Progenitor cell of endocrine pancreas (in vitro differentiated cells): Measurements from ENCODE around the gene NWD2. TPM values are rescaled to one million over a fixed set of nuclear protein-coding genes. Genes with fewer than 3 reads are reported as not detected.

ENCODE experiments used
- DNase-seq: peaks from one replicate; pipeline ENCODE4 v3.0.0; 2021; ENCODE audit warnings: low spot score; ENCODE audit not compliant: unreplicated experiment
- H3K27ac Mint-ChIP-seq: 2 replicates; pipeline ENCODE4 v1.8.0; 2021; ENCODE audit warnings: mild to moderate bottlenecking, moderate library complexity, mixed read lengths
- H3K27me3 Mint-ChIP-seq: 2 replicates; pipeline ENCODE4 v1.8.0; 2021; ENCODE audit warnings: mixed read lengths
- H3K36me3 Mint-ChIP-seq: 2 replicates; pipeline ENCODE4 v1.8.0; 2022; ENCODE audit warnings: mixed read lengths; ENCODE audit not compliant: insufficient read depth
- H3K4me1 Mint-ChIP-seq: 2 replicates; pipeline ENCODE4 v1.8.0; 2021; ENCODE audit warnings: low read depth, mixed read lengths
- H3K4me3 Mint-ChIP-seq: 2 replicates; pipeline ENCODE4 v1.8.0; 2021; ENCODE audit warnings: low read depth, mild to moderate bottlenecking, moderate library complexity, mixed read lengths
- H3K9me3 Mint-ChIP-seq: 2 replicates; pipeline ENCODE4 v1.8.0; 2021; ENCODE audit warnings: low read depth, mixed read lengths
- CTCF ChIP-seq: fragments of 200-600 bp; sonication (generic); IDR thresholded peaks from one replicate; pipeline ENCODE4 v1.5.0; 2021; ENCODE audit warnings: antibody characterized with exemption, mild to moderate bottlenecking; ENCODE audit not compliant: unreplicated experiment
- total RNA-seq: library from RNA; stranded (reverse); gene quantifications from 2 replicates; pipeline ENCODE4 v1.2.1, GENCODE V29; 2021

NWD2 gene
- total RNA-seq, 1 donor from 2014 or later, result 0.05 TPM

GRCh38 chr4:37431417-37431743 is 186.8 kb downstream of the NWD2 start:
- Mint-ChIP-seq H3K36me3 (no peaks in the 10 kb centered on the region), H3K4me1 (peaks cover 41% of the 10 kb centered on the region), H3K9me3 (no peaks in the 10 kb centered on the region), H3K4me3 (peak overlapping the region; percentile 0), H3K27ac (peak overlapping the region; percentile 39), H3K27me3 (no peaks in the 10 kb centered on the region)
- TF ChIP-seq CTCF, result no peak
- DNase-seq, result no peak

- H3K4me3 Mint-ChIP-seq, result no peak overlapping the region
- H3K27me3 Mint-ChIP-seq, result no peaks in the 10 kb centered on the region
- no peaks in the 10 kb centered on the region for H3K9me3 Mint-ChIP-seq
- no peak for TF ChIP-seq CTCF
- peaks cover 36% of the 10 kb centered on the region for H3K4me1 Mint-ChIP-seq
- no peak for DNase-seq
- no peaks in the 10 kb centered on the region for H3K36me3 Mint-ChIP-seq
- H3K27ac Mint-ChIP-seq, result no peak overlapping the region
Measured at GRCh38 chr4:37434469-37434868, 189.9 kb downstream of the NWD2 start.

- Mint-ChIP-seq H3K27me3 (no peaks in the 10 kb centered on the region), H3K9me3 (no peaks in the 10 kb centered on the region), H3K36me3 (no peaks in the 10 kb centered on the region), H3K4me1 (peaks cover 25% of the 10 kb centered on the region), H3K27ac (no peak overlapping the region), H3K4me3 (no peak overlapping the region)
- DNase-seq, result no peak
- no peak for TF ChIP-seq CTCF
Measured at GRCh38 chr4:37436546-37436945, 192.0 kb downstream of the NWD2 start.

GRCh38 chr4:37437163-37437562 is 192.6 kb downstream of the NWD2 start:
- no peaks in the 10 kb centered on the region for H3K36me3 Mint-ChIP-seq
- peaks cover 26% of the 10 kb centered on the region for H3K4me1 Mint-ChIP-seq
- DNase-seq, result no peak
- H3K27me3 Mint-ChIP-seq, result no peaks in the 10 kb centered on the region
- H3K4me3 Mint-ChIP-seq, result no peak overlapping the region
- TF ChIP-seq CTCF, result no peak
- no peak overlapping the region for H3K27ac Mint-ChIP-seq
- H3K9me3 Mint-ChIP-seq, result no peaks in the 10 kb centered on the region

GRCh38 chr4:37438564-37439279 is 194.2 kb downstream of the NWD2 start:
- DNase-seq, result no peak
- no peak overlapping the region for H3K27ac Mint-ChIP-seq
- H3K27me3 Mint-ChIP-seq, result no peaks in the 10 kb centered on the region
- H3K9me3 Mint-ChIP-seq, result no peaks in the 10 kb centered on the region
- TF ChIP-seq CTCF, result no peak
- H3K4me1 Mint-ChIP-seq, result peaks cover 26% of the 10 kb centered on the region
- H3K4me3 Mint-ChIP-seq, result no peak overlapping the region
- H3K36me3 Mint-ChIP-seq, result no peaks in the 10 kb centered on the region
